WERI-Rb-1 (cell line): Measurements from ENCODE around the gene PCYT2.
"Not testable (repeated sequence)": the region's sequence is repeated elsewhere in the genome, so short reads cannot be mapped to it uniquely, and the experiment has no call there.

Source experiments
- DNase-seq: peaks from one replicate; pipeline ENCODE4 v3.0.0-alpha.2; 2020
- H3K27ac ChIP-seq: fragments of 250-450 bp; sonication (Bioruptor Pico); 2 replicates; pipeline ENCODE4 v1.5.1; 2020; ENCODE audit warnings: mild to moderate bottlenecking, moderate library complexity
- H3K27me3 ChIP-seq: fragments of 250-450 bp; sonication (Bioruptor Pico); 2 replicates; pipeline ENCODE4 v1.5.1; 2021; ENCODE audit warnings: mild to moderate bottlenecking, low read depth, moderate library complexity; ENCODE audit not compliant: insufficient read depth, severe bottlenecking
- H3K36me3 ChIP-seq: fragments of 250-450 bp; sonication (Bioruptor Pico); 2 replicates; pipeline ENCODE4 v1.5.1; 2020; ENCODE audit warnings: mild to moderate bottlenecking, moderate library complexity
- H3K4me3 ChIP-seq: 2 replicates; pipeline ENCODE4 v1.5.1; 2011; ENCODE audit warnings: low read depth, mild to moderate bottlenecking, control low read depth, low read length
- H3K9me3 ChIP-seq: fragments of 250-450 bp; sonication (Bioruptor Pico); 2 replicates; pipeline ENCODE4 v1.5.1; 2021; ENCODE audit warnings: mild to moderate bottlenecking, moderate library complexity; ENCODE audit not compliant: severe bottlenecking
- CTCF ChIP-seq: IDR thresholded peaks from 2 replicates; pipeline ENCODE4 v1.5.1; 2011; ENCODE audit warnings: low read depth, mild to moderate bottlenecking, control low read depth, inconsistent platforms, low read length

PCYT2 gene

GRCh38 chr17:81956607-81957589 lies 45.7 kb upstream of the PCYT2 start:
- Histone ChIP-seq H3K27me3 (peaks cover 7% of the 10 kb centered on the region), H3K27ac (peak overlapping the region; percentile 32), H3K36me3 (peaks cover 21% of the 10 kb centered on the region)

DNA sequence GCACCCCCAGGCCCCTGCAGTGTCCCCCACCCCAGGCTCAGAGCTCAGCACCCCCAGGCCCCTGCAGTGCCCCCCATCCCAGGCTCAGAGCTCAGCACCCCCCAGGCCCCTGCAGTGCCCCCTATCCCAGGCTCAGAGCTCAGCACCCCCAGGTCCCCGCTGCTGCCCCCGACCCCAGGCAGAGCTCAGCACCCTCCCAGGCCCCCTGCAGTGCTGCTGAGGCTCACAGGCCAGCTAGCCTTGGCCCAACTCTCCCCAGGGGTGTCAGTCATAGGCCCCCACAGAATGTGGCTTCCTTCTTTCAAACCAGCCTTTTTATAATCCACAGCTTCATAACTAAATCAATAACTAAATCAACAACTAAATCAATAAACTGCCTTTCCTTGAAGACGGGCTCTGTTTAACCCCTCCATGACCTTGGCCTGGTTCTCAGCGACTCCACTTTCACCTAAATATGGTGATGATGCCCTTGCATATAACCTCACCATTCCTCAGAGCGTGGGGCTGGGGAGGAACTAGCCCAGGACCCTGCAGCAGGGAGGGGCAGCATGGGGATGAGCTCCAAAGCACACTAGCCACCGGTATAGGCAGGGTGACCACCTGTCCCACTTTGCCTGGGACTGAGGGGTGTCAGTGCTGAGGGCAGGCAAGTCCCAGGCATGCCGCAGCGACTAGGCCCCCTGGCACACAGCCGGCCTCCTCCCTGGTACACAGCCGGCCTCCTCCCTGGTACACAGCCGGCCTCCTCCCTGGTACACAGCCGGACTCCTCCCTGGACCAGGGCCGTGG lies 44.8 kb upstream of the PCYT2 start:
- Histone ChIP-seq H3K27me3 (peaks cover 7% of the 10 kb centered on the region), H3K36me3 (peaks cover 21% of the 10 kb centered on the region), H3K27ac (peak overlapping the region; percentile 32), H3K4me3 (no peak overlapping the region), H3K9me3 (no peaks in the 10 kb centered on the region)
- DNase-seq, result no peak
- TF ChIP-seq CTCF, result no peak

More at GRCh38 chr17:81956607-81957589, 45.7 kb upstream of the PCYT2 start:
- Histone ChIP-seq H3K4me3 (no peak overlapping the region), H3K9me3 (no peaks in the 10 kb centered on the region)
- no peak for TF ChIP-seq CTCF
- no peak for DNase-seq

- no peak overlapping the region for H3K27ac ChIP-seq
These were observed 44.0 kb upstream of the PCYT2 start for GRCh38 chr17:81955058-81955681.

GRCh38 chr17:81954131-81955057 lies 43.2 kb upstream of the PCYT2 start:
- Histone ChIP-seq H3K27ac (no peak overlapping the region), H3K4me3 (no peak overlapping the region), H3K36me3 (peaks cover 23% of the 10 kb centered on the region), H3K27me3 (no peaks in the 10 kb centered on the region), H3K9me3 (no peaks in the 10 kb centered on the region)
- DNase-seq, result no peak
- TF ChIP-seq CTCF, result no peak

More at GRCh38 chr17:81955058-81955681, 44.0 kb upstream of the PCYT2 start:
- H3K27me3 ChIP-seq, result peaks cover 2% of the 10 kb centered on the region
- peaks cover 21% of the 10 kb centered on the region for H3K36me3 ChIP-seq
- DNase-seq, result no peak
- H3K4me3 ChIP-seq, result no peak overlapping the region
- H3K9me3 ChIP-seq, result no peaks in the 10 kb centered on the region
- no peak for TF ChIP-seq CTCF

GRCh38 chr17:81953443-81953842 lies 42.2 kb upstream of the PCYT2 start:
- not testable (repeated sequence) for DNase-seq, H3K27ac ChIP-seq, H3K27me3 ChIP-seq, H3K4me3 ChIP-seq, H3K9me3 ChIP-seq
- peaks cover 20% of the 10 kb centered on the region for H3K36me3 ChIP-seq
